Neural progenitor cell (in vitro differentiated cells): ENCODE results near the gene YBX1.

Source experiments
- CTCF ChIP-seq: fragments of 200-600 bp; sonication (generic); IDR thresholded peaks from 2 replicates; pipeline ENCODE4 v1.5.1; 2017; ENCODE audit warnings: antibody characterized with exemption, mild to moderate bottlenecking
- EZH2 ChIP-seq: fragments of 200-600 bp; sonication (generic); IDR thresholded peaks from 2 replicates; pipeline ENCODE4 v1.6.1; 2017; ENCODE audit warnings: antibody characterized with exemption, mild to moderate bottlenecking, moderate library complexity

- TF ChIP-seq CTCF, result no peak
- TF ChIP-seq EZH2, result no peak
Measured at GRCh38 chr1:42692461-42692860, 10.2 kb downstream of the YBX1 start.
